ENCODE results near the gene ATP5F1A. TPM values are rescaled to one million over a fixed set of nuclear protein-coding genes. Genes with fewer than 3 reads are reported as not detected.
A peak's percentile ranks its signal among the peaks of the same experiment; 100 is the strongest.
"Not testable (repeated sequence)": the region's sequence is repeated elsewhere in the genome, so short reads cannot be mapped to it uniquely, and the experiment has no call there.

The ATP5F1A gene
- total RNA-seq, 2 donors from 2014 or later: 452 to 469 TPM

- no peaks in the 10 kb centered on the region for H3K9me3 Mint-ChIP-seq
- ATAC-seq (no peak), DNase-seq (ENCODE audit: low spot score in 2 of 2) (no peak)
- peaks cover 23 to 50% of the 10 kb centered on the region in 2 donors for H3K36me3 Mint-ChIP-seq
- H3K27ac Mint-ChIP-seq: peak overlapping the region in 1 of 2 donors; percentile 93
Measured at GRCh38 chr18:46095532-46095931, 2.6 kb downstream of the ATP5F1A start.

GRCh38 chr18:46088501-46088900, 9.6 kb downstream of the ATP5F1A start:
- H3K27ac Mint-ChIP-seq; H3K9me3 Mint-ChIP-seq; DNase-seq (ENCODE audit: low spot score in 2 of 2); ATAC-seq: not testable (repeated sequence)
- peaks cover 26 to 42% of the 10 kb centered on the region in 2 donors for H3K36me3 Mint-ChIP-seq

GRCh38 chr18:46084431-46084830, 13.7 kb downstream of the ATP5F1A start:
- no peaks in the 10 kb centered on the region for H3K9me3 Mint-ChIP-seq
- H3K27ac Mint-ChIP-seq: no peak overlapping the region
- peaks cover 9 to 17% of the 10 kb centered on the region in 2 donors for H3K36me3 Mint-ChIP-seq

GRCh38 chr18:46080156-46080555, 17.9 kb downstream of the ATP5F1A start:
- ATAC-seq (no peak), DNase-seq (ENCODE audit: low spot score in 2 of 2) (no peak)
- Mint-ChIP-seq H3K9me3 (no peaks in the 10 kb centered on the region), H3K36me3 (no peaks in the 10 kb centered on the region), H3K27ac (peak overlapping the region in 1 of 2 donors; percentile 36)

More at GRCh38 chr18:46084431-46084830, 13.7 kb downstream of the ATP5F1A start:
- DNase-seq (ENCODE audit: low spot score in 2 of 2) (no peak), ATAC-seq (no peak)

- DNase-seq (ENCODE audit: low spot score in 2 of 2) (no peak), ATAC-seq (no peak)
- H3K9me3 Mint-ChIP-seq: no peaks in the 10 kb centered on the region
- H3K36me3 Mint-ChIP-seq: no peaks in the 10 kb centered on the region
- no peak overlapping the region for H3K27ac Mint-ChIP-seq
Measured at GRCh38 chr18:46079336-46079735, 18.8 kb downstream of the ATP5F1A start.

- DNase-seq (ENCODE audit: low spot score in 2 of 2) (peak in 1 of 2 donors; percentile 81), ATAC-seq (peak; percentile 54 to 66)
- H3K36me3 Mint-ChIP-seq: no peaks in the 10 kb centered on the region
- H3K9me3 Mint-ChIP-seq: no peaks in the 10 kb centered on the region
- peak overlapping the region in 1 of 2 donors; percentile 29 for H3K27ac Mint-ChIP-seq
Measured at GRCh38 chr18:46073474-46074331, 24.4 kb downstream of the ATP5F1A start.

- no peaks in the 10 kb centered on the region for H3K36me3 Mint-ChIP-seq
- no peak for DNase-seq (ENCODE audit: low spot score in 2 of 2)
- ATAC-seq: peak in 1 of 2 donors; percentile 2
- H3K27ac Mint-ChIP-seq: no peak overlapping the region
- no peaks in the 10 kb centered on the region for H3K9me3 Mint-ChIP-seq
Measured at GRCh38 chr18:46072959-46073358, 25.1 kb downstream of the ATP5F1A start.

- ATAC-seq (no peak), DNase-seq (ENCODE audit: low spot score in 2 of 2) (no peak)
- Mint-ChIP-seq H3K9me3 (no peaks in the 10 kb centered on the region), H3K27ac (no peak overlapping the region), H3K36me3 (no peaks in the 10 kb centered on the region)
Measured at GRCh38 chr18:46072376-46072867, 25.7 kb downstream of the ATP5F1A start.

GRCh38 chr18:46071653-46072375, 26.3 kb downstream of the ATP5F1A start, which contains the start of gene PSTPIP2:
PSTPIP2 (minus strand) TSS chr18:46072260; CDS start chr18:46072188, 72 bp downstream.
- DNase-seq (ENCODE audit: low spot score in 2 of 2): peak; percentile 56 to 60
- H3K27ac Mint-ChIP-seq: peak within 1 kb of the TSS in 1 of 2 donors; percentile 2
- H3K36me3 Mint-ChIP-seq: no peaks in the 10 kb centered on the region
- ATAC-seq: peak; percentile 66 to 69
- H3K9me3 Mint-ChIP-seq: no peaks in the 10 kb centered on the region

- no peak for DNase-seq (ENCODE audit: low spot score in 2 of 2)
- ATAC-seq: peak in 1 of 2 donors; percentile 34
- peak overlapping the region in 1 of 2 donors; percentile 2 for H3K27ac Mint-ChIP-seq
- no peaks in the 10 kb centered on the region for H3K36me3 Mint-ChIP-seq
- H3K9me3 Mint-ChIP-seq: no peaks in the 10 kb centered on the region
Measured at GRCh38 chr18:46070815-46071652, 27.1 kb downstream of the ATP5F1A start.

- no peak for ATAC-seq
- no peaks in the 10 kb centered on the region for H3K36me3 Mint-ChIP-seq
- H3K9me3 Mint-ChIP-seq: no peaks in the 10 kb centered on the region
- no peak for DNase-seq (ENCODE audit: low spot score in 2 of 2)
- peak overlapping the region in 1 of 2 donors; percentile 2 for H3K27ac Mint-ChIP-seq
Measured at GRCh38 chr18:46070232-46070631, 27.9 kb downstream of the ATP5F1A start.

GRCh38 chr18:46069524-46069923, 28.6 kb downstream of the ATP5F1A start:
- Mint-ChIP-seq H3K36me3 (no peaks in the 10 kb centered on the region), H3K27ac (peak overlapping the region in 1 of 2 donors; percentile 2), H3K9me3 (no peaks in the 10 kb centered on the region)
- ATAC-seq: peak in 1 of 2 donors; percentile 36
- no peak for DNase-seq (ENCODE audit: low spot score in 2 of 2)

- no peak for ATAC-seq
- H3K9me3 Mint-ChIP-seq: no peaks in the 10 kb centered on the region
- H3K27ac Mint-ChIP-seq: peak overlapping the region in 1 of 2 donors; percentile 2
- H3K36me3 Mint-ChIP-seq: no peaks in the 10 kb centered on the region
- no peak for DNase-seq (ENCODE audit: low spot score in 2 of 2)
Measured at GRCh38 chr18:46068763-46069162, 29.3 kb downstream of the ATP5F1A start.

GRCh38 chr18:46067438-46068007, 30.6 kb downstream of the ATP5F1A start:
- Mint-ChIP-seq H3K27ac (no peak overlapping the region), H3K36me3 (no peaks in the 10 kb centered on the region), H3K9me3 (no peaks in the 10 kb centered on the region)
- no peak for DNase-seq (ENCODE audit: low spot score in 2 of 2)
- ATAC-seq: no peak

- H3K9me3 Mint-ChIP-seq: no peaks in the 10 kb centered on the region
- no peaks in the 10 kb centered on the region for H3K36me3 Mint-ChIP-seq
- DNase-seq (ENCODE audit: low spot score in 2 of 2) (no peak), ATAC-seq (no peak)
- peak overlapping the region in 1 of 2 donors; percentile 14 for H3K27ac Mint-ChIP-seq
Measured at GRCh38 chr18:46062781-46063180, 35.3 kb downstream of the ATP5F1A start.

- H3K36me3 Mint-ChIP-seq: no peaks in the 10 kb centered on the region
- ATAC-seq: no peak
Measured at GRCh38 chr18:46061796-46062195, 36.3 kb downstream of the ATP5F1A start.

More at GRCh38 chr18:46061796-46062195, 36.3 kb downstream of the ATP5F1A start:
- Mint-ChIP-seq H3K9me3 (no peaks in the 10 kb centered on the region), H3K27ac (peak overlapping the region in 1 of 2 donors; percentile 52)
- DNase-seq (ENCODE audit: low spot score in 2 of 2): no peak

All from activated naive CD4-positive, alpha-beta T cell treated with anti-CD3 and anti-CD28 coated beads, Interleukin-2, amount 50 U/mL, for 72 hours (primary cell).